ENCODE measurements around the gene RNF213.

- TF ChIP-seq CTCF (IDR thresholded peaks at IDR 0.05) (no peak), EP300 (IDR thresholded peaks at IDR 0.05; ENCODE audit: low read depth) (no peak), POLR2A (IDR thresholded peaks at IDR 0.05) (no peak)
These were observed 48.1 kb upstream of the RNF213 start for GRCh38 chr17:80212511-80212910.
